NCI-H524 treated with DMSO at 0.1 percent for 48 hours (cell line): ENCODE measurements around the gene ANKLE2.

ENCODE experiments used
- DNase-seq: peaks from one replicate; lab custom pipeline; 2025; lab: John Stamatoyannopoulos, UW

The ANKLE2 gene

DNA sequence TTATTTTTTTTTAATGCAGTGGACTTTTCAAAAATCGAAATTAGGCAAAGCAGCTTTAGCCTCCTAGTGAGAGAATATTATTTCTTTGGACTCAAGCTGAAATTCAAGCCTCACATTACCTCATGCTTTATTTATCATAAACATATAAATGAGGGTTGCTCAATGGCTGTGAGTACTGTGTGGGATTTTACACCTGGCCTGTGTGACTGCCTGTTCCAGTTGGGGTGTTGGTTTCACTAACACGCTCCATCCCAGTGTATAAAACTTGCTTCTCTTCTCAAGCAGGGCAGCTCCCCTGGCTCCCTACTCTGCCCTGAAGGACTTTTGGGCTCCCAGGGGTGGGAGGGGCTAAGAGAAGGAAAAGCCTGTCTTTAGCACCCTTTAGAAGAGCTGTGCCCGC lies 15.0 kb downstream of the ANKLE2 start:
- no peak for DNase-seq

DNA sequence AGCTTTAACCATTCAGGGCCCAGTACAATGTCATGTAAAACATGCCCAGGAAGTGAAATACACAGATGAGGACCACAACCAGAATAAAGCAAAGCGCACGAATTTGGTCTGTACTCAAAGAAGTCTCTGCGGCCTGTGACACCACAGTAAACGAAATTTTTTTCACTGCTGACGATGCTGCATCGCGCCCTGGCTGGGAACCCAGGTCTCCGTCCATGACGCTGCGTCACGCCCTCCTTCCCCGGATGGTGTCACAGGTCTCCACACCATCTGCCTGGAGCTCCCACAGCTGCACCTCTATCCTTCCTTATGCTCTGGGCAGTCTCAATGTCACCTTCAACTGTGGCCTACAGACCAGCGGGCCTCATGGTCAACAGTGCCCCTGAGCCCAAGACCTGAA lies 17.8 kb downstream of the ANKLE2 start:
- DNase-seq, result no peak

DNA sequence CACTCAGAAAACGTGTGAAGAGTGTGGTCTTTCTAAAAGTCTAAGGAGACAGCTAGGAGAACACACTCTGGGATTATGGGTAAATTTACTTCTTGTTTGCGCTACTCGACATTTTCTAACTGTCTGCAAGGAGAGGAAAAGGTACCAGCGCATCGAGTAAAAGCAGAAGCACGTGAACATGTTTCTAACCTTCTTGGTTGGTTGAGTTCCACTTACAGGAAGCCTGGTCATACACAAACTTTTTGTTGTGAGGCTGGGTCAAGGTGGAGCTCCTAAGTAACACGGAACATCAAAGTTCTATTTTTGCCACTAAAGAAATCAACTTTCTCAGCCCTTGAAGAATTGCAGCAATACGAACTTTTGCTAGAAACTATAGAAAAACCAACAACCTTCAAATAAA lies 20.0 kb downstream of the ANKLE2 start:
- DNase-seq, result no peak

DNA sequence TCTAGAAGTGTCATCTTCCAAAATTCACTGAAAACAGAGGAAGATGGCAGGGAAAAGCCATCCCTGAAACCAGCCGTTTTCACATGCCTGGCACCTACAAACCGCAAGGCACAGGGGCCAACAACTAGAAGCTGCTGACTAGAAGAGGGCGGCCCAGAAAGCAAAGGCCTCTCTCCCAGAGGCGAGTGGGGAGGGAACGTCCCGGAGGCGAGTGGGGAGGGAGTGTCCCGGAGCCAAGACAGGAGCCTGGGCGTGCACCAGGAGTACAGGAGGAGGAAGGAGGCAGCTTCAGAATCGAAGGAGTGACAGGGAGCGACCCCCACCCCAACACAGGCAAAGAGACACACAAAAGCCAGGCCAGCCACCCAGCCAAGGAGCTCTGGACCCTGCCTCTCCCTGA lies 21.0 kb downstream of the ANKLE2 start:
- no peak for DNase-seq

DNA sequence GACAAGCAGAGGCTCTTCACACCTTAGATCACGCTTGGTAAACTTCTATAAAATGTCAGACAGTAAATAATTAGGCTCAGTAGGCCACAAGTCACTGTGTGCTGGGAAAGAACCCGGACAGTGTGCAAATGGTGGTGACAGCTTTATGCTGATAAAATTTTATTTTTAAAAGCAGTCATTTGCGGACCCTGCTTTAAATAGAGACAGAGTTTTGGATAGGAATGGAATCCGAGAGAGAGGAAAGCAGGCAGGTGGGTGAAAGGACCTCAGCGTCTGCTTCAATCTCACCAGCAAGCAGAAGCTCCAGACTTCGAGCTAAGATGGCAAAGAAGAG lies 21.4 kb downstream of the ANKLE2 start:
- DNase-seq, result no peak

DNA sequence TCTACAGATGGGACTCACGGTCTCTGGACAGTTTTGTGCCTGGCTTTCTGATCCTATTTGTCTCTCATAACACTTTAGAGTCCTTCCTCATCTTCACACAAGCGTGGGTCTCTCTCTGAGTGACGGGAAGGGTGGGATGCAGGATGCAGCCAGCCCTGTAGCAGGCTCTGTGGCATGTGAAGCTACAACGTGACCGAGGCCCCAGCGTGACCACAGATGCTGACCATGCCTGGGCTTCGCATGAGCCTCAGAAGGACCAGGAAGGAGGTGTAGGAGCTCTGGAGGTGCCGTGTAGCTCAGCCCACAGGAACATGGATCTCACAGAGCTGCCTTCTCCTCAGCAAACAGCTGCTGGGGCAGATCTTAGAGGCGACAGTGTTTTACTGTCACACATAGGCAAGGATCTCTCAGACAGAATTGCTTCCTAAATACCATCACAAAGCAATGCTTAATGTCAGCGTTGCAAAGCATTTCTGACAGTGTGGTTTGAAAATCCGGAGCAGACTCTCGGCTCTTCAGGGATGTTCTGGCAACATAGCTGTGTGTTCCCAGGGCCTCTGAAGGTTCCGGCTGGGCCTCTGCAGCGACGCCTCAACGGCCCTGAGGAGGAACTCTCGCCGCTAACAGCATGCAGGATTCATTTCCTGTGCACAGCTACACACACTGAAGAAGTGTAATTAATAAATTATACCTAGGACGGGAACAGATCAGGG lies 21.9 kb downstream of the ANKLE2 start:
- no peak for DNase-seq

DNA sequence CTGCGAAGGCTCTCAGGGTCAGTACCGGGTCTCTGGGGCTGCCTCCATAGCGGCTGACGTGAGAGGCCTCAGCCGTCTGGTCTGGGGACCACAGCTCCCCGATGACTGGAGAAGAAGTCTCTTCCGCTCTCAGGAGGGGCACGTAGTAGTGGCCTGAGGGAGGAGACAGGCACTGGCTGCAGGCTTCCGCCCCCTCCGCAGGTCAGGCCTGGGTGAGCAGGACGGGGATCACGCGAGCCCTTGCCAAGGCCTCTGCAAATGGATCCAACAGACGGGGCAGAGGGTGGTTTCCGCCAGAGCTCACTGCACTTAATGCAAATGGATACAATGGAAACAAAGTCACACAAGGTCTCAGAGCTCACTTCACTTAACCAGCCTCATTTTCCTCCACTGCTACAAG lies 24.7 kb downstream of the ANKLE2 start:
- DNase-seq, result no peak

DNA sequence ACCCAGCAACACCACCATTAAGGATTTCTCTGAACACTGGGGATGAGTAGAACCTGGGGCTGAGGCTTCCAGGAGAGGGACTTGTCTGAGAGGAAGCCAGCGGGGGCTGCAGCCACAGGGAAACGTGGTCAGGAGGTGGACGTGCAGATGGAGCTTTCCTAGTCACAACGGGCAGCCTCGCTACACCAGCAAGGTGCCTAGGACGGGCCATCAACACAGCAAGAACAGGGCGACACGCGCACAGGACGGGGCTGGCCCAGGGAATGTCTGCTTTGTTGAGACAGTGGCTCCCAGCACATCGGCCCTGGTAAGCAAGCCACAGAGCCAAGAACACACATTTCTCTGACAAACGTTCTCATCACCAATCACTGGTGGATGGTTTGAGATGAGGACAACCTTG lies 25.3 kb downstream of the ANKLE2 start:
- DNase-seq, result no peak

DNA sequence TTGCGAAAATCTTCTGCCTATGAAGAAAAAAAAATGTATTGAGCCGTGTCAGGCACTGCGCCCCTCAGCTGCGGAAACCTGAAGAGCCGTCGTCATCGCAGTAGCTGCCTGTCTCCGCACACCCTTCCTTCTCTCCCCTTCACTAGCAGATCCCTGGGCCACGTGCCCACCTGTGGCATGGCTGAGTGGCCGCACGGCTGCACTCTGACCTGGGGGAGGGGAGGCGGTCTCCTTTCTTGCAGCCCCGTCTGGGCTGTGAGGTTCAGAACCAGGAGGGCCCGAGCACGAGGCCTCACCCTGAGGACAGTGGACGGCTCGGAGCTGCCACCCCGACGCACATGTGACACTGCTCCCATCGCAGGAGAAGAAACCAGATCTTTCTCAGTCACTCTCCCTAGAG lies 26.1 kb downstream of the ANKLE2 start:
- no peak for DNase-seq

DNA sequence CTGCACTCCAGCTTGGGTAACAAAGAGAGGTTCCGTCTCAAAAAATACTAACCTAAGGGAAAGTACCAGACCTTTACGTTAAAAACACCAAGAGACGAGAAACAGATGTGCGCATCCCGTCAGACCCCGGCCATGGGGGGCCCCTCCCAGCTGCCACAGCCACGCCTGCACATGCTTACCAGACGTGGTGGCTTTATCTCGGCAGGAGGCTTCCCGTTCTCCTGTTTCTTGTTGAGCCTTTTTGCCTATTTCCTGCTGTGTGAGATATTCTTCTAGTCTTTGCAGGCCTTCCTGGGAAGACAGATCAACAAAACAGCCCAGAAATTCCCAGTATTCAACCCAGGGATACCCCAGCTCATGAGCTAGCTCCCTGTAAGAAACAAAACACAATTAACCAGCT lies 27.4 kb downstream of the ANKLE2 start:
- DNase-seq, result no peak

DNA sequence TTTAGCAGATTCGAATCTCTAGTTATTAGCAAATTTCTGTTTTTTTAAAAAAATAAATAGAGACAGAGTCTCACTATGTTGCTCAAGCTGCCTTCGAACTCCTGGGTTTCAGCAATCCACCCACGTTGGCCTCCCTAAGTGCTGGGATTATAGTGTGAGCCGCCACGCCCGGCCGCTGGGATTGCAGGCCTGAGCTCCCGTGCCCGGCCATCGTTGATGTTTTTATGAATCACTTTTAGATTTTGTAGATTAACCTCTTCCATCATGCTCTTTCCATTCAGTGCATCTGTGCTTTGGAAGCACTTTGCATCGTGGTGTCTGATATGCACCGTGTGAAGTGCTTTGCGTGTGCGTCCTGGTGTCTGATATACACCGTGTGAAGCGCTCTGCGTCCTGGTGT lies 30.1 kb downstream of the ANKLE2 start:
- no peak for DNase-seq

DNA sequence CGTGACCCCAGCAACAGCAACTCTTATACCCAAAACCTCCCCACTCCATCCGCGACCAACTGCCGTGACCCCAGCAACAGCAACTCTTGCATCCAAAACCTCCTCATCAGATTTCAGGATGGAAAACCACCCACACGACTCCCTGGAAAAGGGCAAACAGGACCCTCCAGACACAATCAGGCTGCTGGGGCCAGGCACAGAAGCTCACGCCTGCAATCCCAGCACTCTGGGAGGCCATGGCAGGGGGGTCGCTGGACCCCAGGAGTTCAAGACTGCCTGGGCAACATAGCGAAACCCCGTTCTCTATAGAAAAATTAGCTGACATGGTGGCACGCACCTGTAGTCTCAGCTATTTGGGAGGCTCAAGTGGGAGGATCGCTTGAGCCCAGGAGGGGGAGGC lies 31.3 kb downstream of the ANKLE2 start:
- no peak for DNase-seq

DNA sequence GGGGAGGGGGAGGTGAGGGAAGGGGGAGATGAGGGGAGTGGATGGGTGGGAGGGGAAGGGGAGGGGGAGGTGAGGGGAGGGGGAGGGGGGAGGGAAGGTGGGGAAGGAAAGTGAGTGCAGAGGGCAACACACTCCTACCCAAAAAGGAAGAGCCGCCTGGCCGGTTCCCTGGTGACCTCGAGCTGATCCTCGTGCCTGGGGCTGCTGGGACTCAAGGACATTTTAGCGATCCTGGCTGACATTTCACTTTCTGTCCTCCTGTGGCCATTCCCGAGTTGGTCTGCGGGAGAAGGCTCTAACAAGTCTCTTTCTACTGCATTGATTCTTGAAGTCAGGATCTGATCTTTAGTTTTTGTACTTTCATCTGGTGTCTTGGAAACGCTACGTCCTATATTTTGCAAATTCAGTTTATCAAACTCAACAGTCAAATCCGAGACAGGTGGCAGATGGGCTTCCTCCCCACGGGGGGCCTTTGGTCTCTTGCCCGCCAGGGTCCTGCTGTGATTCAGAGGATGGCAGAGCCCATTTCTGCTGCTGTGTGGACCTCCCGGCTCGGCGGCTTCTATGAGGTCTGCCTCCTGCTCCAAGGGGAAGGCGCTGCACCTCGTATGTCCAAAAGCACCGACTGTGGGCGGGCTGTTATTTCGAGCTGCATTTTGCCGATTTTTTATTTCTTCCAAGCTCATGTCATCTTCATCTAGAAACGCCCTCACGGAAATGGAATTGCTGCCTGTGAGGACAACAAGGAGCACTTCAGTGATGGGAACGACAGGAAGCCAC lies 31.9 kb downstream of the ANKLE2 start:
- peak; percentile 18 for DNase-seq

DNA sequence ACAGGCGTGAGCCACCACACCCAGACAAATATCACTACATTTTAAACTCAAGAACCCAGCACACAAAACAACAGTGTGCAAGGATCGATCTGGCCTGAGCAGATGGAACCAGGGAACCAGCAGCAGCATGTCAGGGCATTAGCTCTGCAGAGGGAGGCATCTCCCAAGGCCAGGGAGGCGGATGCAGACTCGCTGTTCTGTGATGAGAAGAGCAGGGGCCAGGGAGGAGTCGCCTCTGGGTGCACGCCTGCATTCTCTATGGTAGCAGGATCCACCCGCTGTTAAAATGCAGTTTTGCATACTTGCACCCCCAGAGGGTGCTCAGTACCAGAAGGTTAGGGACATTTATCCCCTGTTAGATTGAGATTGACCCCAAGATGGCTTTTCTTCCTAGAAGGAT lies 33.1 kb downstream of the ANKLE2 start:
- no peak for DNase-seq

DNA sequence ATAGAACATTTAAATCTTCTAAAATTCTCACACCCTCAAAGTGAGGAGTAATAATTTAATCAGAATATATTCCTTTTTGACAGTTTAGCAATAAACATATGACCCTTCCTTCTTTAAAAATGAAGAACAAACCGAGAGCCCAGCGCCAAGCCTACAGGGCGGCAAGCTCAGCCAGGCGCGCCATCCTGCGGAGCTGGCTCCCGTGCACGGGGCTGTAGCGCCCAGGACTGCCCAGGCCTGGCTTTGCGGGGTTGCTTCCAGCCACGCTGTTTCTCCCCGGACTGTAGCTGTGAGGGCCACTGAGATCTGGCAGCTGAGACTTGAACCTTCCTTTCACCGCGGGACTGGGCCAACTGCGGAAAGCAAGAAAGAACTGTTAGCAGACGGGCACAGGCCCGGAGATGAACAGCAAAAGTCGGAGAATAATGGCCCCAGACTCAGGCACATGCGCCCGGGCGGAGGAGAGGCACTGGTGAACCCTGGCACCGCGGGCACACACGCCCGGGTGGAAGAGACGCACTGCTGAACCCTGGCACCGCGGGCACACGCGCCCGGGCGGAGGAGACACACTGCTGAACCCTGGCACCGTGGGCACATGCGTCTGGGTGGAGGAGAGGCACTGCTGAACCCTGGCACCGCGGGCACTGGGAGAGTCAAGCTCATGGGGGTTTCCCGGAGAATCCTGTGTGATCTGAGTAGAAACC lies 34.4 kb downstream of the ANKLE2 start:
- no peak for DNase-seq

DNA sequence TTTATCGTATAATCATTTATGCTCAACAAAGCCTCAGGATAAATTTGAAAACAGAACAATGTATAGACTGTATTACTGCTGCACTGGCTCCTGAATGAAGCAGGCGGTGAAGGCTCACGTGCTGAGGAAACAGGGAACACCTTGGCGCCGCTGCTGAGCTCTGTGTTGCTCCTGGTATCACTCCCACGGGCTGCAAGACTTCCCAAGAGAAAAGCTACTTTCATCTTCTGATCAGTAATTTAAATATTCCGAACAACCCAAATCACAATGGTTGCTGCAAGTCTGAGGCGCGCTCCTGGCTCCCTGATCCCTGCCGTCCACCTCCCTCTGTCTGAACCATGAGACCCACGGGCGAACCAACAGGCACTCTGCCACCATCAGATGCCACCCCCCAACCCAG lies 35.2 kb downstream of the ANKLE2 start:
- no peak for DNase-seq

DNA sequence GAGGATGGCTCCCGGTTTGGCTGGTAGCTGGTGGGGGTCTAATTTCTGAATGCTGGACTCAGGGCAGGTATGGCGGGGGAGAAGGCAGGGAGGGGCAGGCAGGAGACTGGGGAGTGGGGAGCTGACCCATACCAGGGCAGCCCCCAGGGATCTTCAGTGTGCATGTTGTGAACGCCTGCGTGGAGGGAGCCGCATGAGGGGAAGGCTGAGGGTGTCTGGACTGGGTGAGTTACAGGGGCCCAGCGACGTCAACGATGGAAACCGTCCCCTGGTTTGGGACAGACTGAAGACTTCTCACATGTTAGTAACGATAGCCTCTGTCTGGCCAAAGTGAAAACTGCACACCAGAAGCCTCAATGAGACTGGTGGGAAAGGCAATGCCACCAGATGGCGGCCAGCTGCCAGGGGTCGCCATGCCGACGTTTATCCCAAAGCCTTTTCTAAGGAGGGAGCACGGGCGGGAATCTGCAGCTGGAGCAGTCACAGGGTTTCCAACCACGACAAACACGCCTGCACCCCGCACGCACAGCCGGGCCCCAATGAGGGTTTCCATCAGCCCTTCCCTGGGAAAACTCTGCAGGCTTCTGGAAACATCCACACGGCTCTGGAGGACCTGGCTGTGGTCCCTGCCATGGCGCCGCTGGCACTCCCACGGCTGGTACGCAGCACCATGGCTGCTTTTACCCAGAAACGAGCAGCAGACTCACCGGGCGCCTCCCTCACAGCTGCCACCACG lies 37.0 kb downstream of the ANKLE2 start:
- DNase-seq, result peak; percentile 36

DNA sequence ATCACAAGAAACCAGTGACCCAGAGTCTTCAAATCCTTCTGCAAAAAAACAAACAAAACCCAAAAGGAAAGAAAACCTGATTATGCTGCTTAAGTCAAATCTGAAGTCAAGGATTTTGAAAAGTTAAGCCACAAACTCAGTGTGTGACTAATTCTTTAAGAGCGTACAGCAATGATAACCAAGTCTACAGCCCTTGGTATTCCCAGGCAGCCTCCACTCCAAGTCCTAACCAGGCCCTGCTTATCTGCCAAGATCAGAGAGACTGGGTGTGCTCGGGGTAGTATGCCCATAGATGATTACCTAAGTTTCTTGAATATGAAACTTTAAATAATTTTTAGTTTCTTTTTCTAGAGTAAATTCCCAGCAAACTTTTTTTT lies 37.9 kb downstream of the ANKLE2 start:
- no peak for DNase-seq

DNA sequence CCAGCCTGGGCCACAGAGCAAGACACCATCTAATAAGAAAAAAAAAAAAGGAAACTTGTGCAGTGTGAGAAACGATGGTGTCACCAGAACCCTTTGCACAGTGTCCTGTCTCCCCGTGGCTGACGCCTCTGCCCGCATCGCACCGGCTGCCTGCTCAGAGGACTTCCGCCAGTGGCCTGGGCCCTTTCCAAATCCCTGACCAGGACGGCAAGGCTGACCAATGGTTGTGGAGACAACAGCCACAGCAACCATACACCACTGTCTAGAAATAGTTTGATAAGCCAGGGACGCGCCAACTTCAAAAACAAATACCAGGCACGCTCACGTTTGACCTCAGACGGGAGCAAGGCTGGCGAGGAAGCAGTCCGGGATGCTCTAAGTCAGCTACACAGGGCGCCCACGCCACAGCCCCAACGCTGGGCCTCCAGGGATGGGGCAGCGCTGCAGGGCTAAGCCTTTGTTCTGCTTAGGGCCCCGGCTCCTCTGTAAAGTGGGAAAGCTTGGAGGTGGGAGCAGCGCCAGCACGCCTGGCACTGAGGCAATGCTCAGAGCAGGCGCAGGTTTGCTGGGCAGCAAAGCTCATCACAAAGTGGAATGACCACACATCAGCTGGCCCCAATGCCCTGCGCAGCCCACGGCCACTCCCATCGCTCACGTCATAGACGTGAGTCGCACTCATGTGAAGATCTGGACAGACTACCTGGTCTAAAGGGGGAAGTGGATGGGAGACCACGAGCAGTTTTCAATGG lies 38.4 kb downstream of the ANKLE2 start:
- no peak for DNase-seq

DNA sequence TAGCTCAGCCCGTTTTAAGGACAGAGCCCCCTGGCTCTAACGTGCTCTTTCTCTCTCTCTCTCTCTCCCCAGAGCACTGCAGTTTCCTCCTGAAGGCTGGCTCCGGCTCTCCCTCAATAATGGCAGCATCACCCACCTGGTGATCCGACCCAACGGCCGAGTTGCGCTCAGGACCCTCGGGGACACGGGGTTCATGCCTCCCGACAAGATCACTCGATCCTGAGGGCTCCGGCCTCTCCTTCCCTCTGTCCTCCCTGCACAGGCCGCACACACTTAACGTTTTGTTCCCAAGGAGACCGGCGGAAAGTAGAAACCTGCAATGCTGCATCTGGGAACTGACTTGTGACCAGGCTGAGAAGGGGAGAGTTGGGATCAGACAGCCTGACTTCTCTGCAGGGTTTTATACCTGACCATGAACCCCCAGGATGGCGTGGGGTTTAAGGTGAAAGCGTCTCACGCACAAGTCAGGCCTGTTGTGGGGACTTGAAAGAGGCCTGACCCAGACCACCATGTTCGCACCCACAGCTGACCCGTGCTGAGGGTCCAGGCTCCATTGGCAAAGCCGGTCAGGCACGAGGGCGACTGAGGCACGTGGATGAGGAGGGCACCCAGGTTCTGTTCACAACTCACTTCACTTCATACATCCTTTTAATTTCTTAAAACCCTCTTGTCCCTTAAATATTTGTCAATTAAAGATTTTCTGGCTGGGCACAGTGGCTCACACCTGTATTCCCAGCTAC lies 40.9 kb downstream of the ANKLE2 start:
- DNase-seq, result no peak

DNA sequence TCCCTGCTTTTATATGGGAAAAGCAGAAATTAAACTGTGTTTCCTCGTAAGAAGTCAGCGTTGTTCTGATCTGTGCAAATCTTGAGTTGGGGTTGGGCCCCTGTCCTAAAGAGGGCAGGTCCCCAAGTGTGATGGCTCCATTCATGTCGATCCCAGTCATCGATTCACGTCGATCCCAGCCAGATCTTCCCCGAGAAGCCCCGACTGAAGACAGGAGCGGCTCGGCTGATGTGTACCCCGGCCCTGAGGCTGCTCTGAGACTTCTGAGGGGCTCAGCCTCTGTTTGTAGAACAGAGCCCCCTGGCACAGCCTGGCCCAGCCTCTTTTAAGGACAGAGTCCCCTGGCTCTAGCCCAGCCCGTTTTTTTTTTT lies 41.7 kb downstream of the ANKLE2 start:
- no peak for DNase-seq
